GM12878 (cell line): ENCODE data around the gene EYS. TPM values are rescaled to one million over a fixed set of nuclear protein-coding genes. Genes with fewer than 3 reads are reported as not detected.

Source experiments
- ATAC-seq: fragments of 200-7000 bp; cut with Tn5 transposase; 3 replicates; pipeline ENCODE4 v1.9.1; 2020; ENCODE audit warnings: mild to moderate bottlenecking, moderate library complexity
- BruUV-seq: library from RNA; stranded (reverse); fragments of 400-500 nt; replicated peaks from 2 replicates; lab custom pipeline; 2021; lab: Mats Ljungman, UMichigan
- CTCF ChIA-PET: fragments of 300-600 bp; sonication (Branson Sonifier 250); formaldehyde crosslinking; extraction: SDS; loops from one replicate; lab custom pipeline; 2021; ENCODE audit warnings: inconsistent platforms; lab: Yijun Ruan, JAX
- POLR2A ChIA-PET: fragments of 350-600 bp; formaldehyde crosslinking; extraction: SDS; loops from one replicate; lab custom pipeline; 2021; ENCODE audit warnings: inconsistent platforms; lab: Charles Lee
- RAD21 ChIA-PET: fragments of 300-600 bp; sonication (Branson Sonifier 250); formaldehyde crosslinking; loops from one replicate; lab custom pipeline; 2023; ENCODE audit warnings: antibody characterized with exemption; ENCODE audit not compliant: unreplicated experiment; lab: Charles Lee
- SMC1A ChIA-PET: fragments of 300-600 bp; sonication (Branson Sonifier 250); formaldehyde crosslinking; loops from one replicate; lab custom pipeline; 2023; ENCODE audit not compliant: unreplicated experiment, uncharacterized antibody; lab: Charles Lee
- DNase-seq: peaks from one replicate; pipeline ENCODE4 v3.0.0-alpha.2; 2011; ENCODE audit warnings: low read depth, low spot score
- FAIRE-seq: peaks from 3 replicates; lab custom pipeline; 2011; peaks lifted over from hg19 to GRCh38; lab: Jason Lieb, UNC
- H2AFZ ChIP-seq: 2 replicates; pipeline ENCODE4 v1.6.0; 2011; ENCODE audit warnings: low read depth, low read length, control low read depth; ENCODE audit not compliant: control insufficient read depth
- H3K27ac ChIP-seq: 2 replicates; pipeline ENCODE4 v1.5.1; 2011; ENCODE audit warnings: control low read depth; ENCODE audit not compliant: control insufficient read depth, insufficient read depth
- H3K27me3 ChIP-seq, 2 experiments: replicated peaks in 1 of 2; 2 replicates each; pipeline versions ENCODE4 v1.6.0 to v1.6.1; 2011; ENCODE audit warnings: low read length in 1 of 2; ENCODE audit not compliant: control insufficient read depth in 2 of 2, insufficient read depth in 2 of 2
- H3K36me3 ChIP-seq, 2 experiments: 2 replicates each; pipeline ENCODE4 v1.5.1; 2011; ENCODE audit warnings: low read length in 1 of 2; ENCODE audit not compliant: control insufficient read depth in 2 of 2, insufficient read depth in 2 of 2
- H3K4me1 ChIP-seq: 2 replicates; pipeline ENCODE4 v1.6.1; 2011; ENCODE audit warnings: mild to moderate bottlenecking, low read length, moderate library complexity, mixed read lengths; ENCODE audit not compliant: control insufficient read depth, insufficient read depth
- H3K4me2 ChIP-seq: 2 replicates; pipeline ENCODE4 v1.6.0; 2011; ENCODE audit warnings: control low read depth; ENCODE audit not compliant: control insufficient read depth, insufficient read depth
- H3K4me3 ChIP-seq: fragments of 200-600 bp; sonication (generic); 2 replicates; pipeline ENCODE4 v1.5.1; 2016
- H3K79me2 ChIP-seq: 2 replicates; pipeline ENCODE4 v1.6.0; 2011; ENCODE audit warnings: low read length; ENCODE audit not compliant: control insufficient read depth, insufficient read depth
- H3K9ac ChIP-seq: 2 replicates; pipeline ENCODE4 v1.8.0; 2011; ENCODE audit warnings: low read length, control low read depth, mixed read lengths; ENCODE audit not compliant: control insufficient read depth, insufficient read depth
- H3K9me3 ChIP-seq: replicated peaks from 3 replicates; pipeline ENCODE4 v1.5.1; 2011; ENCODE audit warnings: mild to moderate bottlenecking, low read length; ENCODE audit not compliant: control insufficient read depth, insufficient read depth
- H4K20me1 ChIP-seq: 2 replicates; pipeline ENCODE4 v1.6.0; 2011; ENCODE audit not compliant: control insufficient read depth, insufficient read depth
- BACH1 ChIP-seq: fragments of 450-650 bp; IDR thresholded peaks from 2 replicates; pipeline ENCODE4 v1.6.1; 2017; ENCODE audit warnings: mild to moderate bottlenecking, borderline replicate concordance
- BCL11A ChIP-seq: IDR thresholded peaks from 2 replicates; pipeline ENCODE4 v1.6.1; 2011; ENCODE audit warnings: low read depth, low read length
- BRCA1 ChIP-seq: IDR thresholded peaks from 2 replicates; pipeline ENCODE4 v1.6.1; 2011; ENCODE audit warnings: low read depth, low read length, improper control_type of control experiment
- CBFB ChIP-seq: IDR thresholded peaks from 2 replicates; pipeline ENCODE4 v1.6.1; 2016; ENCODE audit warnings: antibody characterized with exemption, low read depth
- CBX5 ChIP-seq: sonication (generic); IDR thresholded peaks from 2 replicates; pipeline ENCODE4 v1.6.1; 2016; ENCODE audit warnings: low read depth, moderate library complexity, mild to moderate bottlenecking, inconsistent platforms
- CHD4 ChIP-seq: fragments of 200-600 bp; sonication (generic); IDR thresholded peaks from 2 replicates; pipeline ENCODE4 v1.6.1; 2016; ENCODE audit warnings: mild to moderate bottlenecking
- ESRRA ChIP-seq: IDR thresholded peaks from 2 replicates; pipeline ENCODE4 v1.6.1; 2012; ENCODE audit warnings: mild to moderate bottlenecking, low read length, improper control_type of control experiment
- FOXM1 ChIP-seq: IDR thresholded peaks from 2 replicates; pipeline ENCODE4 v1.6.1; 2012; ENCODE audit warnings: low read depth, mild to moderate bottlenecking, inconsistent platforms, low read length, moderate library complexity
- LARP7 ChIP-seq: fragments of 450-650 bp; IDR thresholded peaks from 2 replicates; pipeline ENCODE4 v1.6.1; 2017; ENCODE audit warnings: mild to moderate bottlenecking
- MYB ChIP-seq: fragments of 150-350 bp; IDR thresholded peaks from 2 replicates; pipeline ENCODE4 v1.6.1; 2014; ENCODE audit warnings: mild to moderate bottlenecking, low read depth, low read length, borderline replicate concordance
- NBN ChIP-seq: fragments of 450-650 bp; IDR thresholded peaks from 2 replicates; pipeline ENCODE4 v1.6.1; 2016
- NFYB ChIP-seq: IDR thresholded peaks from 2 replicates; pipeline ENCODE4 v1.6.1; 2011; ENCODE audit warnings: low read depth, mild to moderate bottlenecking, low read length, improper control_type of control experiment, moderate library complexity; ENCODE audit not compliant: insufficient read depth
- NR2C2 ChIP-seq: IDR thresholded peaks from 2 replicates; pipeline ENCODE4 v1.6.1; 2011; ENCODE audit warnings: borderline replicate concordance, low read depth; ENCODE audit not compliant: control insufficient read depth, insufficient read length
- NRF1 ChIP-seq: conservative IDR thresholded peaks from 2 replicates; pipeline ENCODE4 v1.6.1; 2011; ENCODE audit warnings: mild to moderate bottlenecking, low read depth, low read length, improper control_type of control experiment
- PAX5 ChIP-seq: IDR thresholded peaks from 2 replicates; pipeline ENCODE4 v1.6.1; 2011; ENCODE audit warnings: low read depth, low read length, borderline replicate concordance
- POLR2A ChIP-seq: IDR thresholded peaks from 2 replicates; pipeline ENCODE4 v1.6.1; 2011; ENCODE audit warnings: low read depth, mild to moderate bottlenecking, low read length
- RBBP5 ChIP-seq: fragments of 200-600 bp; sonication (generic); conservative IDR thresholded peaks from 2 replicates; pipeline ENCODE4 v1.6.1; 2016
- RFX5 ChIP-seq: IDR thresholded peaks from 2 replicates; pipeline ENCODE4 v1.6.1; 2011; ENCODE audit warnings: low read depth, low read length, improper control_type of control experiment
- SIX5 ChIP-seq: IDR thresholded peaks from 2 replicates; pipeline ENCODE4 v1.6.1; 2011; ENCODE audit warnings: mild to moderate bottlenecking, low read depth, low read length, moderate library complexity; ENCODE audit not compliant: severe bottlenecking
- SMC3 ChIP-seq: IDR thresholded peaks from 2 replicates; pipeline ENCODE4 v1.6.1; 2011; ENCODE audit warnings: low read length, improper control_type of control experiment, borderline replicate concordance
- SPI1 ChIP-seq: IDR thresholded peaks from 2 replicates; pipeline ENCODE4 v1.6.1; 2011; ENCODE audit warnings: low read depth, mild to moderate bottlenecking, low read length, moderate library complexity, borderline replicate concordance; ENCODE audit not compliant: insufficient read depth
- SREBF1 ChIP-seq: IDR thresholded peaks from 2 replicates; pipeline ENCODE4 v1.6.1; 2012; ENCODE audit warnings: mild to moderate bottlenecking, low read length
- SUZ12 ChIP-seq: fragments of 200-600 bp; sonication (generic); IDR thresholded peaks from one replicate; pipeline ENCODE4 v1.6.1; 2018; ENCODE audit warnings: antibody characterized with exemption, mild to moderate bottlenecking; ENCODE audit not compliant: unreplicated experiment
- TARDBP ChIP-seq: IDR thresholded peaks from 2 replicates; pipeline ENCODE4 v1.6.1; 2016; ENCODE audit warnings: borderline replicate concordance
- WGBS: methylation state at CpG from one replicate; pipeline ENCODE4 v1.1.6; 2016; ENCODE audit warnings: low lambda C conversion rate; ENCODE audit not compliant: insufficient replicate concordance, insufficient coverage; ENCODE audit errors: missing lambda C conversion rate; 5-methylcytosine and 5-hydroxymethylcytosine counted together
- in situ Hi-C: fragments of 300-500 bp; cut with MboI; formaldehyde crosslinking; loops from 9 replicates; pipeline ENCODE4 v1.14.3; 2018; ENCODE audit warnings: mixed read lengths
- intact Hi-C: fragments of 100-400 bp; cut with micrococcal nuclease; formaldehyde crosslinking; loops from one replicate; pipeline ENCODE4 v1.14.2; 2022; ENCODE audit not compliant: unreplicated experiment
- polyA plus RNA-seq, 11 experiments: library from polyadenylated mRNA; depleted of rRNA in 4 of 11; unstranded in 6 of 11; stranded (reverse) in 5 of 11; fragments of >200 nt; fragmentation: Nextera tagmentation in 4 of 11; fragmentation: Illumina TruSeq in 1 of 11; extraction: Ambion mirVana in 4 of 11; extraction: Trizol in 1 of 11; gene quantifications; 1 replicate in 1 of 11; 2 replicates in 10 of 11; pipeline versions ENCODE4 v1.2.1 to v1.2.3, GENCODE V29; 2011 to 2016; ENCODE audit warnings: inconsistent platforms in 2 of 11, missing spikeins in 2 of 11, low read depth in 1 of 11
- total RNA-seq, 4 experiments: library from RNA; depleted of rRNA in 3 of 4; stranded (reverse); fragments of >200 nt in 3 of 4; fragmentation: Illumina TruSeq in 1 of 4; extraction: Trizol in 1 of 4; gene quantifications; 2 replicates each; pipeline versions ENCODE4 v1.2.1 to v1.2.3, GENCODE V29; 2013 to 2021

EYS gene
- total and polyA plus RNA-seq, 10 of the 15 experiments (the other 5 are each of a cell fraction or from before 2014, with no cell fraction given) = under 0.01 to 0.14 (median 0.02) TPM; not detected in 1

DNA sequence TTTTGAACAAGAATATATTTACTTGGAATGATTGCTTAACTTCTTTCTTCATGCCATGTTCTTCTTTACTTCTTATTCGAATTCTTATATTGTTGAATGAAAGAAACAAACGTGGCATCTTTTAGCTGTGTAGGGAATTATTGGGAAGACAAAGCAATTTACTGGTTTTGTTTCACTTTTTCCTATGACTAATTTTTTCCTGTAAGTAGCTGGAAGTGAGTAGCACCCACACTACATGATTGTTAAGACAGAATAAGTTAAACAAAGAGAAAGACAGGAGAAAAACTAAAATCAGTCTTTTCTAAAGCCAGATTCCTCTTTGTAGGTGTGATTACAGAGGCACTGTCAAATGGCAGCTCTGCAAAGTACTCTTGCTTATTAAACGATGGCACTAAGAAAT is 593.4 kb downstream of the EYS start:
- Histone ChIP-seq H3K4me3 (no peak overlapping the region), H3K36me3 (no peaks in the 10 kb centered on the region), H4K20me1 (no peaks in the 10 kb centered on the region), H3K9me3 (no peaks in the 10 kb centered on the region), H3K4me1 (no peaks in the 10 kb centered on the region), H2AFZ (no peak overlapping the region), H3K27ac (no peak overlapping the region), H3K79me2 (no peaks in the 10 kb centered on the region), H3K9ac (no peak overlapping the region), H3K4me2 (no peak overlapping the region), H3K27me3 (no peaks in the 10 kb centered on the region)
- BruUV-seq = no TSS peak
- POLR2A ChIA-PET = no interaction called here
- WGBS = 0% methylated on average over 3 of the region's 3 CpGs
- DNase-seq (no peak), ATAC-seq (no peak), FAIRE-seq (no peak)
- in situ Hi-C loops = no loop called here
- CTCF ChIA-PET = no interaction called here
- intact Hi-C loops = no loop called here
- SMC1A ChIA-PET = no interaction called here
- TF ChIP-seq RBBP5 = no peak
- no peak for TF ChIP-seq LARP7
- TF ChIP-seq SPI1 = no peak
- no peak for TF ChIP-seq BACH1
- no peak for TF ChIP-seq RFX5
- TF ChIP-seq BRCA1 = no peak
- TF ChIP-seq BCL11A = no peak
- RAD21 ChIA-PET = no interaction called here

DNA sequence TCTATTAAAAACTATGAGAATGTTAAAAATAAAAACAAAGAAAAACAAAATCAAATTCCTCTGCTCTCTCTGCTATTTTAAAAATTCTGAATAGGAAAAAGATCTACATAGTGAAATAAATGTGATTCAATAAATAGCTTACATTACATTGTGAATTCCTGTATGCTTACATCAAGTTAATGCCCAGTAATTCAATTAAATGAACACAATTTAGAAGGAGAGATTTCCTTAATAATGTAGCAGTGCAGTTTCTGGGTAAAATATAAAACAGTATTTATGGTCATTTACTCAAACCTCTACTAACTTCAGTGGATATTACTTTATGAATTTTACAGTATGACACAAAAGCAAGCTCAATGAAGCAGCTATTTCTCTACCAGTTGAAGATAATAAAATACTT is 594.6 kb downstream of the EYS start:
- in situ Hi-C loops = no loop called here
- no peak overlapping the region for H3K27ac ChIP-seq

More for the DNA sequence above, 594.6 kb downstream of the EYS start:
- H4K20me1 ChIP-seq = no peaks in the 10 kb centered on the region
- intact Hi-C loops = no loop called here
- no peaks in the 10 kb centered on the region for H3K27me3 ChIP-seq
- no peak for TF ChIP-seq BCL11A
- no peak for TF ChIP-seq NFYB
- TF ChIP-seq SMC3 = no peak
- TF ChIP-seq CBX5 = no peak
- TF ChIP-seq SUZ12 = no peak
- TF ChIP-seq MYB = no peak
- TF ChIP-seq NR2C2 = no peak
- TF ChIP-seq ESRRA = no peak
- no peak for TF ChIP-seq POLR2A
- TF ChIP-seq NBN = no peak
- TF ChIP-seq CBFB = no peak
- TF ChIP-seq NRF1 = no peak
- no peak for TF ChIP-seq TARDBP
- no peak for TF ChIP-seq FOXM1
- no peak for TF ChIP-seq SREBF1
- no peak for TF ChIP-seq SIX5
- TF ChIP-seq PAX5 = no peak
- no peak for TF ChIP-seq CHD4
- no peak for DNase-seq
- ChIA-PET RAD21 (no interaction called here), SMC1A (interaction anchor here (1.0 kb wide), 1 partner anchor 20 kb away, joined by 3 read pairs; no protein-coding TSS in a partner anchor), POLR2A (no interaction called here), CTCF (interaction anchor here (1.0 kb wide), 1 partner anchor 11 kb away, joined by 3 read pairs; no protein-coding TSS in a partner anchor)
- H3K4me3 ChIP-seq = no peak overlapping the region
- no peaks in the 10 kb centered on the region for H3K36me3 ChIP-seq
- H3K9ac ChIP-seq = no peak overlapping the region
- no peak overlapping the region for H2AFZ ChIP-seq
- no peaks in the 10 kb centered on the region for H3K9me3 ChIP-seq
- H3K4me2 ChIP-seq = no peak overlapping the region
- no peak for ATAC-seq
- no peaks in the 10 kb centered on the region for H3K79me2 ChIP-seq
- no peaks in the 10 kb centered on the region for H3K4me1 ChIP-seq
- BruUV-seq = no TSS peak
- no peak for FAIRE-seq
